ENCODE measurements around the gene SCGB2A2. TPM values are rescaled to one million over a fixed set of nuclear protein-coding genes. Genes with fewer than 3 reads are reported as not detected.

SCGB2A2 gene
- total RNA-seq, 2 donors from 2014 or later = not detected

GRCh38 chr11:62256281-62256680 lies 13.7 kb upstream of the SCGB2A2 start:
- WGBS, 2 experiments (ENCODE audit: insufficient coverage in 1 of 2, insufficient read length in 1 of 2) = 84 to 100% methylated on average over 1 to 2 of the region's 2 CpGs
- Mint-ChIP-seq H3K27ac (no peak overlapping the region), H3K27me3 (ENCODE audit: insufficient read depth) (peaks cover 6% of the 10 kb centered on the region), H3K9me3 (peaks cover 32% of the 10 kb centered on the region), H3K4me1 (no peaks in the 10 kb centered on the region), H3K4me3 (no peak overlapping the region), H3K36me3 (ENCODE audit: low read depth) (no peaks in the 10 kb centered on the region)
- H3K9me3 ChIP-seq (ENCODE audit: control insufficient read depth, low read length) = peaks cover 11% of the 10 kb centered on the region
- H3K27me3 ChIP-seq (ENCODE audit: control insufficient read depth, insufficient read depth, low read length, poor library complexity, severe bottlenecking) = no peaks in the 10 kb centered on the region
- H3K27ac ChIP-seq (ENCODE audit: low read depth, low read length) = no peak overlapping the region
- H3K36me3 ChIP-seq (ENCODE audit: control insufficient read depth, insufficient read depth, low read length) = no peaks in the 10 kb centered on the region
- no peak for DNase-seq
- no peak overlapping the region for H3K4me3 ChIP-seq (ENCODE audit: low read length)
- H3K4me1 ChIP-seq (ENCODE audit: control insufficient read depth, insufficient read depth, low read length) = no peaks in the 10 kb centered on the region
- H3K9ac ChIP-seq (ENCODE audit: extremely low read depth, low read length, poor library complexity, severe bottlenecking) = no peak overlapping the region
- TF ChIP-seq CTCF (conservative IDR thresholded peaks at IDR 0.05) = no peak

- DNase-seq = no peak
- Histone ChIP-seq H3K9me3 (ENCODE audit: control insufficient read depth, low read length) (no peaks in the 10 kb centered on the region), H3K27ac (ENCODE audit: low read depth, low read length) (no peak overlapping the region), H3K27me3 (ENCODE audit: control insufficient read depth, insufficient read depth, low read length, poor library complexity, severe bottlenecking) (no peaks in the 10 kb centered on the region), H3K4me1 (ENCODE audit: control insufficient read depth, insufficient read depth, low read length) (no peaks in the 10 kb centered on the region), H3K36me3 (ENCODE audit: control insufficient read depth, insufficient read depth, low read length) (no peaks in the 10 kb centered on the region), H3K9ac (ENCODE audit: extremely low read depth, low read length, poor library complexity, severe bottlenecking) (no peak overlapping the region), H3K4me3 (ENCODE audit: low read length) (no peak overlapping the region)
- Mint-ChIP-seq H3K9me3 (no peaks in the 10 kb centered on the region), H3K27ac (no peak overlapping the region), H3K4me3 (no peak overlapping the region), H3K27me3 (ENCODE audit: insufficient read depth) (peaks cover 2% of the 10 kb centered on the region), H3K4me1 (no peaks in the 10 kb centered on the region), H3K36me3 (ENCODE audit: low read depth) (no peaks in the 10 kb centered on the region)
- WGBS, 2 experiments (ENCODE audit: insufficient coverage in 1 of 2, insufficient read length in 1 of 2) = 58 to 81% methylated on average over 5 to 6 of the region's 6 CpGs
- TF ChIP-seq CTCF (conservative IDR thresholded peaks at IDR 0.05) = no peak
Measured at GRCh38 chr11:62260261-62260953, 9.6 kb upstream of the SCGB2A2 start.

GRCh38 chr11:62264004-62264403 lies 6.0 kb upstream of the SCGB2A2 start:
- no peaks in the 10 kb centered on the region for H3K9me3 ChIP-seq (ENCODE audit: control insufficient read depth, low read length)
- H3K4me1 ChIP-seq (ENCODE audit: control insufficient read depth, insufficient read depth, low read length) = no peaks in the 10 kb centered on the region
- H3K27me3 ChIP-seq (ENCODE audit: control insufficient read depth, insufficient read depth, low read length, poor library complexity, severe bottlenecking) = no peaks in the 10 kb centered on the region
- Mint-ChIP-seq H3K27ac (no peak overlapping the region), H3K4me1 (no peaks in the 10 kb centered on the region), H3K36me3 (ENCODE audit: low read depth) (no peaks in the 10 kb centered on the region), H3K27me3 (ENCODE audit: insufficient read depth) (no peaks in the 10 kb centered on the region), H3K9me3 (no peaks in the 10 kb centered on the region), H3K4me3 (no peak overlapping the region)
- no peaks in the 10 kb centered on the region for H3K36me3 ChIP-seq (ENCODE audit: control insufficient read depth, insufficient read depth, low read length)
- no peak for TF ChIP-seq CTCF (conservative IDR thresholded peaks at IDR 0.05)
- no peak overlapping the region for H3K4me3 ChIP-seq (ENCODE audit: low read length)
- no peak overlapping the region for H3K9ac ChIP-seq (ENCODE audit: extremely low read depth, low read length, poor library complexity, severe bottlenecking)
- H3K27ac ChIP-seq (ENCODE audit: low read depth, low read length) = no peak overlapping the region
- no peak for DNase-seq
- WGBS, 2 experiments (ENCODE audit: insufficient coverage in 1 of 2, insufficient read length in 1 of 2) = 91% methylated on average over 1 of the region's 1 CpG; no CpG with 5 or more reads in 1 of the 2 experiments

All from endodermal cell (in vitro differentiated cells).